ENCODE measurements around the gene TNFSF10.

TNFSF10 gene

DNA sequence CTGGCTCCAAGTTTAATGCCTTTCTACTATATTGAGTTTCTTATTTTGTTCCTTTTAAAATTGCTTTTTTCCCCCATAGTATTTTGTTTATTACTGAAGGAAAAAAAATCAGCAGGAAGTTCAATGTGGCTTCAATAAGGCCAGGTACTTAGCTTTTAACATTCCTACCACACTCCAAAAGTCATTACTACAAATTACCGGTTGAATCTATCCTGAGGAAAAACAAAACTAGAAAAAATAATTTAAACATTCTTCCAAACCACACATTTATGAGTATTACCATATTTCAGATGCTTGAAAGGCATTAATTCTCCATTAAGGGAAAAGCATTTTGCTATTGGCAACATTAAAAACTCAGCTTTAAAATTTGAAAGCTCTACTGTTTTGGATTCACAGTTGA is 20.2 kb upstream of the TNFSF10 start:
- peak overlapping the region; percentile 97 for H3K27ac ChIP-seq
- TF ChIP-seq, protein P1, sequence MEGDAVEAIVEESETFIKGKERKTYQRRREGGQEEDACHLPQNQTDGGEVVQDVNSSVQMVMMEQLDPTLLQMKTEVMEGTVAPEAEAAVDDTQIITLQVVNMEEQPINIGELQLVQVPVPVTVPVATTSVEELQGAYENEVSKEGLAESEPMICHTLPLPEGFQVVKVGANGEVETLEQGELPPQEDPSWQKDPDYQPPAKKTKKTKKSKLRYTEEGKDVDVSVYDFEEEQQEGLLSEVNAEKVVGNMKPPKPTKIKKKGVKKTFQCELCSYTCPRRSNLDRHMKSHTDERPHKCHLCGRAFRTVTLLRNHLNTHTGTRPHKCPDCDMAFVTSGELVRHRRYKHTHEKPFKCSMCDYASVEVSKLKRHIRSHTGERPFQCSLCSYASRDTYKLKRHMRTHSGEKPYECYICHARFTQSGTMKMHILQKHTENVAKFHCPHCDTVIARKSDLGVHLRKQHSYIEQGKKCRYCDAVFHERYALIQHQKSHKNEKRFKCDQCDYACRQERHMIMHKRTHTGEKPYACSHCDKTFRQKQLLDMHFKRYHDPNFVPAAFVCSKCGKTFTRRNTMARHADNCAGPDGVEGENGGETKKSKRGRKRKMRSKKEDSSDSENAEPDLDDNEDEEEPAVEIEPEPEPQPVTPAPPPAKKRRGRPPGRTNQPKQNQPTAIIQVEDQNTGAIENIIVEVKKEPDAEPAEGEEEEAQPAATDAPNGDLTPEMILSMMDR (conservative IDR thresholded peaks at IDR 0.05) = no peak

DNA sequence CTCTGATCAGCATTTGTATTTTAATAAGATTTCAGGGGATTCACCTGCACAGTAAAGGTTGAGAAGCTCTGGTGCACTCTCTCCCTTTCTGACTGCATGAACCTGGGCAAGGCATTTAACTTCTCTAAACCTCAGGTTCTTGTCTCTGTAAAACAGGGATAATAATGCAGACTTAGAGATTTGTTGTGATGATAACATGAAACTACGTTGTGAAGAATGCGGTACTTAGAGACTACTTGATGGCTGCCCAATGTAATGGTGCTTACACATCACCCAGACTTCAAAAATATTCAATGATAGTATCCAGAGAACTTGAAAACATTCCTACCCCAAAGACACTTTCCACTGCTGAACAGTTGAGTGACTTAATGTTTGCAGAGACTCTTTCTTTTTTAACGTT is 19.8 kb upstream of the TNFSF10 start:
- TF ChIP-seq, protein P1 (conservative IDR thresholded peaks at IDR 0.05) = no peak
- H3K27ac ChIP-seq = peak overlapping the region; percentile 97

DNA sequence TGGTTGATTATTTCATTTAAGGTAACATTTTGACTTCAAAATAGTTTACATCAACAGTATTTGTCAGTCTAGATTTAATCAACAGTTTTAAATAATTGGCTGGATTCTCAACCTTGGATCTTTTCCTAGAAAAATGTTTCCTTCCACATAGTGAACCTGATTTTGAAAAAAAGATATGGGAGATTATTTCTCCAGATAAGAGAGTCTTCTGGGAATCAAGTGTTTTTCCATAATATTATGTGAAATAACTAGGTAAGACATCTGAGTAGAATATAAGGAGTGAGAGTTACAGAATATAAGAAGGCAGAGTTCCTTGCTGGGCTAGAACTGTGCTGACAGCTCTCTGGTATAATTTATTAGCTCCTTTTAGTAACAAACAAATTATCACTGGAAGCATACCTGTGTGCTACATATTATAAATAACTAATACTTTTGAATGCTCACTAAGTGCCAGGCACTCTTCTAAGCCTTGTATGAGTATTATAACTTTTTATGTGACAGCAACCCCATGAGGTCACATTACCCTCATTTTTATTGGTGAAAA is 18.8 kb upstream of the TNFSF10 start:
- H3K27ac ChIP-seq = peak overlapping the region; percentile 97
- TF ChIP-seq, protein P1 (conservative IDR thresholded peaks at IDR 0.05) = no peak

DNA sequence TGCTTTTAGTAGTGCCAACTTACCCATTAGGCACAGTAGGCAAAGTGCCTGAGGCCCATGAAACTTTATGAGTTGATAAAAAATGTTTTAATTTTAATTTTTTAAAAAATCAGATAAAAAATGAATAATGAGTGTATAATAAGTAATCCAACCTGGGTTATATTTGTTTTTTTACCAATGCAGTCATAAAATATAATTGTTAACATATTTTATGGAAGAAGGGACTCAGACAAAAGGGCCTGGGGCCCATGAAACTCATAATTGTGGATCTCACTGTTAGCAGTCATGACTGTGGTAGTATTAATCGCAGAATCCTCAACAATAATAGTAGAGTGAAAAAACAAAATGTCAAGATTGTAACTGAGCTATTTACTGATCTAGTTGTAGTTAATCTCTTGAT is 16.8 kb upstream of the TNFSF10 start:
- H3K27ac ChIP-seq = peak overlapping the region; percentile 97; the same call in 1 of the 2 replicates
- TF ChIP-seq, protein P1 (conservative IDR thresholded peaks at IDR 0.05) = no peak

DNA sequence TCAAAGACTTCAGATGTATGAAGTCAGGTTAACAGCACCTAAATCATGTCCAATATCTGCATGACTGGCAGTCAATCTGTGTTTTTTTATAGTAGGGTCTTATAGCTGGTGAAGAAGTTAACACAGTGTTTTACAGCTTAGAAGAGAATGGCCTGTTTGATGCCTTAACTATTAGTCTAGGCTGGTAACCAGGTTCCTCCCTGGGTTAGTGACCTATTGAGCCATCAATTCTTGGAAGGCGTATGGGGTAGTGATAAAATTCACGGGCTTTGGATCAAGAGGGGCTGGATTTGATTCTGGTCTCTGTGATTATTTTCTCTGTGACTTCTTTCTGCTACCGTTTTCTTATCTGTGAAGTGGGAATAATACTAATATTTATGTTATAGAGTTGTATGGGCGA is 16.0 kb upstream of the TNFSF10 start:
- H3K27ac ChIP-seq = peak overlapping the region; percentile 97; the same call in 1 of the 2 replicates
- TF ChIP-seq, protein P1 (conservative IDR thresholded peaks at IDR 0.05) = no peak

DNA sequence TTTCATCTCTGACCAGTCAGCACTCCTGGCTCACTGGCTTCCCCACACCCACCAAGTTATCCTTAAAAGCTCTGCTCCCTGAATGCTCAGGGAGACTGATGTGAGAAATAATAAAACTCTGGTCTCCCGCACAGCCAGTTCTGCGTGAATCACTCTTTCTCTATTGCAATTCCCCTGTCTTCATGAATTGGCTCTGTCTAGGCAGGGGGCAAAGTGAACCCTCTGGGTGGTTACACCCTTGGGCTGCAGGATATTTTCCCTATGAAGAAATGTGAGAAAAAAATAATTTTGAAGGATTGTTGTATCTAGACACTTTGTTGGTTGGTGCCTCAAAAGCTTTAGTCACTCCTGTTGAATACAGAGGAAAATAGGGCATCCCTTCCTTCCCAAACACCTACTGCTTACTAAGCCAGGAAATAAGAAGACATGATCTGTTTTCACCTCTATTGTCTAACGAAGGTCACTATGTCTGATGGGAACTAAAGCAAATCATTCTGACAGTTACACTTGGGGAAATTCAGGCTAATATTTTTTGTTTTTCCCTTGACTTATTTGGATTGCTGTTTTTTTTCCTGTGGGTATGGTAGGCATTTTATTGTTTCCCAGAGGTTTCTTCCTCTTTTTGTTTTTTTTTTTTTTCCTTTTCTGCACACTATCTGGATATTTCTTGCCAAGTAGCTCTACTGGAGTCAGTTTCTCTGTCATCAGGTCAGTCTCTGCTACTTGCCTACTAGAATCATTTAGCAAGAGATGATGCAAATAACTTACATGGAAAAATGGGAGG is 15.3 kb upstream of the TNFSF10 start:
- H3K27ac ChIP-seq = peak overlapping the region; percentile 97
- TF ChIP-seq, protein P1 (conservative IDR thresholded peaks at IDR 0.05) = no peak

DNA sequence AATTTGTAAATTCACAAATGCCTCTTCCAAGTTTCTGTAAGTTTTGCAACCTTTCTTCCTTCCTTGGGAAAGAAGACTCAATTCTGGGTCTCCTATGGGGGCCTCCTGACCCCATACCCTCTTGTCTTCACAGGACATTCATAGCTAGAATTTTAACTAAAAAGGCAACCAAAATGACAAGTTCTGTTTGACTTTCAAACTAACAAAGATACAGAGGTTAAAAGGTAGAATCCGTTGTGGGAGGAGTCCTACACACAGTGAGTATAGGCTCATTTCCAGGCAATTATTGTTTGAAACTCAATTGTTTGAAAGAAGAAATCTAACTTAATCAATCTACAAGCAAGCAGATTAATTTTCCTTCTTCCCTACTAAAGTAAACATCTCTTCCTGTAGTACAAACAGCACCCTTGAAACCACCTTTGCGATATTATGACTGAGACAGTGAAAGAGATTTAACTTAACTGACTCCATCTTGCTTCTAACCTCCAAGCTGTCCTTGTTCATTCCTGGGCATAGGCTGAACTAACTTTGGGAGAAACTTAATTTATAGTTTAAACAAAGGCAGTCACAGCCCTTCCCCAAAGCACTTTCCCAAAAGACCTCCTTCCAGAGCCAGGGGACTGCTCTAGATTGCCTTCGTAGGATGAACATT is 14.4 kb upstream of the TNFSF10 start:
- TF ChIP-seq, protein P1 (conservative IDR thresholded peaks at IDR 0.05) = no peak
- H3K27ac ChIP-seq = peak overlapping the region; percentile 97
